Mammary epithelial cell (primary cell): ENCODE results near the gene LTB.

ENCODE experiments used
- CTCF ChIP-seq, 2 donors: IDR thresholded peaks in 1 of 2; conservative IDR thresholded peaks in 1 of 2; 2 replicates each; pipeline ENCODE4 v1.5.1; 2011 to 2012; ENCODE audit warnings: inconsistent platforms in 2 of 2, low read length in 2 of 2, mild to moderate bottlenecking in 2 of 2, control low read depth in 1 of 2, low read depth in 1 of 2; ENCODE audit not compliant: insufficient read depth in 1 of 2; ENCODE audit errors: extremely low read depth in 1 of 2
- EZH2 ChIP-seq: IDR thresholded peaks from 2 replicates; pipeline ENCODE4 v1.6.1; 2012; ENCODE audit warnings: low read length, inconsistent platforms, borderline replicate concordance

GRCh38 chr6:31578184-31579118, 3.8 kb downstream of the LTB start:
- TF ChIP-seq CTCF (conservative IDR thresholded peaks at IDR 0.05 in 1 of 2, IDR thresholded peaks at IDR 0.05 in 1 of 2; ENCODE audit: extremely low read depth in 1 of 2, insufficient read depth in 1 of 2, low read depth in 1 of 2, low read length in 2 of 2) (no peak), EZH2 (no peak)
